Naive thymus-derived CD4-positive, alpha-beta T cell (primary cell): ENCODE results near the gene NFKB2. TPM values are rescaled to one million over a fixed set of nuclear protein-coding genes. Genes with fewer than 3 reads are reported as not detected.

Experiments used
- ATAC-seq: fragments of 150-1000 bp; cut with Tn5 transposase; 2 replicates; pipeline ENCODE4 v1.10.0; 2021; ENCODE audit warnings: mild to moderate bottlenecking, moderate library complexity
- CTCF ChIA-PET: fragments of 350-600 bp; sonication (Branson Sonifier 250); formaldehyde crosslinking; loops from one replicate; lab custom pipeline; 2021; ENCODE audit warnings: antibody characterized with exemption; lab: Charles Lee
- POLR2A ChIA-PET: fragments of 350-600 bp; sonication (Branson Sonifier 250); formaldehyde crosslinking; loops from one replicate; lab custom pipeline; 2021; ENCODE audit warnings: antibody characterized with exemption, inconsistent platforms; lab: Charles Lee
- DNase-seq, 9 donors: peaks; one replicate each; pipeline versions ENCODE4 v3.0.0 to v3.0.0-alpha.2; 2020 to 2022; ENCODE audit warnings: mixed read lengths in 1 of 9
- H3K27ac ChIP-seq: one replicate; pipeline ENCODE4 v1.7.0; 2013; ENCODE audit warnings: mild to moderate bottlenecking, low read depth, low read length, moderate library complexity
- H3K27me3 ChIP-seq, 2 donors: one replicate each; pipeline ENCODE4 v1.7.0; 2013; ENCODE audit warnings: low read length in 2 of 2, mild to moderate bottlenecking in 2 of 2, moderate library complexity in 2 of 2; ENCODE audit not compliant: control insufficient read depth in 2 of 2, insufficient read depth in 2 of 2
- H3K36me3 ChIP-seq, 3 experiments: 1 replicate in 2 of 3; 2 replicates in 1 of 3; pipeline ENCODE4 v1.7.0; 2013; ENCODE audit warnings: low read length in 3 of 3, mild to moderate bottlenecking in 3 of 3, moderate library complexity in 1 of 3; ENCODE audit not compliant: insufficient read depth in 3 of 3, control insufficient read depth in 2 of 3
- H3K4me1 ChIP-seq, 2 donors: one replicate each; pipeline ENCODE4 v1.7.0; 2013; ENCODE audit warnings: low read length in 2 of 2, mild to moderate bottlenecking in 2 of 2, moderate library complexity in 1 of 2; ENCODE audit not compliant: control insufficient read depth in 2 of 2, insufficient read depth in 2 of 2
- H3K4me3 ChIP-seq: 2 replicates; pipeline ENCODE4 v1.7.0; 2013; ENCODE audit warnings: mild to moderate bottlenecking, low read length
- H3K9me3 ChIP-seq, 3 experiments: 1 replicate in 2 of 3; 2 replicates in 1 of 3; pipeline ENCODE4 v1.7.0; 2013; ENCODE audit warnings: low read length in 3 of 3; ENCODE audit not compliant: control insufficient read depth in 2 of 3
- H3K27ac Mint-ChIP-seq, 9 donors: one replicate each; pipeline ENCODE4 v1.8.0; 2020 to 2022; ENCODE audit warnings: mixed read lengths in 9 of 9, mild to moderate bottlenecking in 8 of 9, moderate library complexity in 5 of 9, inconsistent platforms in 2 of 9
- H3K27me3 Mint-ChIP-seq, 5 donors: one replicate each; pipeline ENCODE4 v1.8.0; 2021 to 2022; ENCODE audit warnings: mixed read lengths in 5 of 5, mild to moderate bottlenecking in 1 of 5
- H3K36me3 Mint-ChIP-seq, 5 donors: one replicate each; pipeline ENCODE4 v1.8.0; 2020 to 2022; ENCODE audit warnings: mixed read lengths in 5 of 5, mild to moderate bottlenecking in 3 of 5, inconsistent platforms in 1 of 5
- H3K4me1 Mint-ChIP-seq, 7 donors: one replicate each; pipeline ENCODE4 v1.8.0; 2020 to 2022; ENCODE audit warnings: mixed read lengths in 7 of 7, mild to moderate bottlenecking in 3 of 7, inconsistent platforms in 1 of 7
- H3K4me3 Mint-ChIP-seq, 10 donors: one replicate each; pipeline ENCODE4 v1.8.0; 2020 to 2022; ENCODE audit warnings: mild to moderate bottlenecking in 10 of 10, mixed read lengths in 10 of 10, moderate library complexity in 6 of 10, inconsistent platforms in 2 of 10
- H3K9me3 Mint-ChIP-seq, 11 donors: one replicate each; pipeline ENCODE4 v1.8.0; 2020 to 2022; ENCODE audit warnings: mixed read lengths in 11 of 11, mild to moderate bottlenecking in 4 of 11, inconsistent platforms in 1 of 11, moderate library complexity in 1 of 11
- intact Hi-C, 2 donors: fragments of 100-400 bp; cut with micrococcal nuclease; formaldehyde crosslinking; loops; one replicate each; pipeline ENCODE4 v1.15.1; 2023
- polyA plus RNA-seq, 2 donors: library from polyadenylated mRNA; unstranded; fragments of 300-500 nt; fragmentation: Illumina TruSeq; gene quantifications; one replicate each; pipeline ENCODE4 v1.2.3, GENCODE V29; 2021
- total RNA-seq, 6 experiments: library from RNA in 5 of 6; stranded (reverse) in 5 of 6; gene quantifications; 1 replicate in 5 of 6; 2 replicates in 1 of 6; pipeline ENCODE4 v1.2.3 and lab custom pipeline; 2021 to 2026

NFKB2 gene
- total and polyA plus RNA-seq, 7 experiments from 2014 or later = 8.7 to 271 (median 147) TPM

GRCh38 chr10:102397222-102398171 is 2.0 kb downstream of the NFKB2 start:
- H3K9me3 ChIP-seq = no peaks in the 10 kb centered on the region
- peak overlapping the region; percentile 100 for H3K27ac ChIP-seq
- no peak overlapping the region for H3K4me3 ChIP-seq
- intact Hi-C loops = loop anchor here (10.0 kb wide), 3 partner anchors 317 to 1727 kb away; partner anchors contain the start of genes ARL3 (in 1 of the 2), SFR1 (in 1 of the 2), SFXN2 (in 1 of the 2) and TAF5 (in 1 of the 2)
- peaks cover 0 to 42% (median 4%) of the 10 kb centered on the region in 5 donors for H3K36me3 Mint-ChIP-seq
- H3K4me1 ChIP-seq = peaks cover 25 to 31% of the 10 kb centered on the region in 2 donors
- no peak for ATAC-seq
- H3K9me3 Mint-ChIP-seq = no peaks in the 10 kb centered on the region
- CTCF ChIA-PET = interaction anchor here (0.7 to 6.0 kb wide), 12 partner anchors 9 to 260 kb away, joined by 3 to 40 read pairs (median 4); partner anchors contain the start of gene FBXL15
- no peaks in the 10 kb centered on the region for H3K27me3 ChIP-seq
- POLR2A ChIA-PET = interaction anchor here (0.6 to 9.0 kb wide), 12 partner anchors 10 to 277 kb away, joined by 3 to 90 read pairs (median 4); partner anchors contain the start of genes C10orf95, CUEDC2 and FBXL15
- no peaks in the 10 kb centered on the region for H3K27me3 Mint-ChIP-seq
- DNase-seq = no peak
- peak overlapping the region; percentile 94 to 100 (median 100) for H3K27ac Mint-ChIP-seq
- peaks cover 0 to 51% (median 9%) of the 10 kb centered on the region in 3 experiments for H3K36me3 ChIP-seq
- peak overlapping the region; percentile 91 to 99 (median 96) for H3K4me3 Mint-ChIP-seq
- H3K4me1 Mint-ChIP-seq = peaks cover 20 to 52% (median 46%) of the 10 kb centered on the region in 7 donors

GRCh38 chr10:102398172-102399020 is 2.9 kb downstream of the NFKB2 start:
- ATAC-seq (no peak), DNase-seq (peak in 1 of 9 donors; percentile 25)
- CTCF ChIA-PET = interaction anchor here (0.7 to 6.0 kb wide), 20 partner anchors 8 to 1269 kb away, joined by 3 to 40 read pairs (median 4); partner anchors contain the start of gene FBXL15
- intact Hi-C loops = loop anchor here (1.0 to 10.0 kb wide), 9 partner anchors 11 to 1726 kb away; partner anchors contain the start of genes ACTR1A (in 1 of the 2), ARL3 (in 1 of the 2), SFR1 (in 1 of the 2) and SFXN2 (in 1 of the 2)
- H3K4me1 ChIP-seq = peaks cover 25 to 30% of the 10 kb centered on the region in 2 donors
- peak overlapping the region; percentile 62 to 99 (median 73) for H3K4me3 Mint-ChIP-seq
- H3K36me3 ChIP-seq = peaks cover 0 to 52% (median 9%) of the 10 kb centered on the region in 3 experiments
- H3K9me3 ChIP-seq = no peaks in the 10 kb centered on the region
- no peaks in the 10 kb centered on the region for H3K9me3 Mint-ChIP-seq
- H3K27ac ChIP-seq = peak overlapping the region; percentile 93
- peaks cover 0 to 42% (median 4%) of the 10 kb centered on the region in 5 donors for H3K36me3 Mint-ChIP-seq
- no peaks in the 10 kb centered on the region for H3K27me3 Mint-ChIP-seq
- H3K27ac Mint-ChIP-seq = peak overlapping the region; percentile 70 to 100 (median 88)
- POLR2A ChIA-PET = interaction anchor here (0.6 to 9.0 kb wide), 10 partner anchors 9 to 276 kb away, joined by 3 to 90 read pairs (median 6); partner anchors contain the start of genes ACTR1A, C10orf95, CUEDC2 and FBXL15
- no peaks in the 10 kb centered on the region for H3K27me3 ChIP-seq
- peaks cover 20 to 46% (median 39%) of the 10 kb centered on the region in 7 donors for H3K4me1 Mint-ChIP-seq
- H3K4me3 ChIP-seq = no peak overlapping the region

GRCh38 chr10:102399217-102400021 is 3.9 kb downstream of the NFKB2 start:
- Mint-ChIP-seq H3K27me3 (no peaks in the 10 kb centered on the region), H3K9me3 (no peaks in the 10 kb centered on the region), H3K4me1 (peaks cover 15 to 42% (median 35%) of the 10 kb centered on the region in 7 donors), H3K36me3 (peaks cover 0 to 46% (median 4%) of the 10 kb centered on the region in 5 donors), H3K27ac (peak overlapping the region; percentile 46 to 100 (median 88)), H3K4me3 (peak overlapping the region; percentile 62 to 83 (median 76))
- ChIA-PET CTCF (interaction anchor here (0.6 to 3.0 kb wide), 16 partner anchors 12 to 1268 kb away, joined by 3 to 26 read pairs (median 5); partner anchors contain the start of gene FBXL15), POLR2A (interaction anchor here (0.6 to 9.0 kb wide), 6 partner anchors 12 to 104 kb away, joined by 3 to 90 read pairs (median 30); partner anchors contain the start of genes ACTR1A, C10orf95, CUEDC2 and FBXL15)
- H3K36me3 ChIP-seq = peaks cover 0 to 54% (median 9%) of the 10 kb centered on the region in 3 experiments
- H3K27ac ChIP-seq = peak overlapping the region; percentile 93
- H3K4me3 ChIP-seq = peak overlapping the region; percentile 56
- intact Hi-C loops = loop anchor here (1.0 to 10.0 kb wide), 9 partner anchors 10 to 1725 kb away; partner anchors contain the start of genes ACTR1A (in 1 of the 2), ARL3 (in 1 of the 2), SFR1 (in 1 of the 2) and SFXN2 (in 1 of the 2)
- DNase-seq = peak; percentile 80 to 93 (median 88)
- H3K4me1 ChIP-seq = peaks cover 20 to 26% of the 10 kb centered on the region in 2 donors
- no peaks in the 10 kb centered on the region for H3K9me3 ChIP-seq
- no peaks in the 10 kb centered on the region for H3K27me3 ChIP-seq
- ATAC-seq = peak; percentile 74

DNA sequence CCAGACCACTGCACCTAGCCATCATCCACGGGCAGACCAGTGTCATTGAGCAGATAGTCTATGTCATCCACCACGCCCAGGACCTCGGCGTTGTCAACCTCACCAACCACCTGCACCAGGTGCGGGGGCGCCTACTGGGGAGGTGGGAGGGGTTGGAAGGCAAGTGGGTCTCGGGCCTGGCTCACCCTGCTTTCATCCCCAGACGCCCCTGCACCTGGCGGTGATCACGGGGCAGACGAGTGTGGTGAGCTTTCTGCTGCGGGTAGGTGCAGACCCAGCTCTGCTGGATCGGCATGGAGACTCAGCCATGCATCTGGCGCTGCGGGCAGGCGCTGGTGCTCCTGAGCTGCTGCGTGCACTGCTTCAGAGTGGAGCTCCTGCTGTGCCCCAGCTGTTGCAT is 4.6 kb downstream of the NFKB2 start:
- Mint-ChIP-seq H3K36me3 (peaks cover 0 to 43% (median 4%) of the 10 kb centered on the region in 5 donors), H3K4me1 (peaks cover 15 to 42% (median 35%) of the 10 kb centered on the region in 7 donors), H3K4me3 (peak overlapping the region in 7 of 10 donors; percentile 2 to 83 (median 73)), H3K27ac (peak overlapping the region in 8 of 9 donors; percentile 46 to 100 (median 86)), H3K9me3 (no peaks in the 10 kb centered on the region), H3K27me3 (no peaks in the 10 kb centered on the region)
- peak overlapping the region; percentile 93 for H3K27ac ChIP-seq
- H3K9me3 ChIP-seq = no peaks in the 10 kb centered on the region
- ChIA-PET POLR2A (interaction anchor here (1.5 to 9.0 kb wide), 4 partner anchors 11 to 74 kb away, joined by 4 to 90 read pairs (median 60); partner anchors contain the start of genes C10orf95 and FBXL15), CTCF (interaction anchor here (0.6 to 3.0 kb wide), 8 partner anchors 11 to 170 kb away, joined by 3 to 26 read pairs (median 5); partner anchors contain the start of gene FBXL15)
- H3K36me3 ChIP-seq = peaks cover 0 to 56% (median 9%) of the 10 kb centered on the region in 3 experiments
- H3K4me3 ChIP-seq = no peak overlapping the region
- DNase-seq = no peak
- peaks cover 20 to 26% of the 10 kb centered on the region in 2 donors for H3K4me1 ChIP-seq
- ATAC-seq = no peak
- no peaks in the 10 kb centered on the region for H3K27me3 ChIP-seq
- intact Hi-C loops = no loop called here
